Measurements from ENCODE around the gene APOB.

Gene APOB

DNA sequence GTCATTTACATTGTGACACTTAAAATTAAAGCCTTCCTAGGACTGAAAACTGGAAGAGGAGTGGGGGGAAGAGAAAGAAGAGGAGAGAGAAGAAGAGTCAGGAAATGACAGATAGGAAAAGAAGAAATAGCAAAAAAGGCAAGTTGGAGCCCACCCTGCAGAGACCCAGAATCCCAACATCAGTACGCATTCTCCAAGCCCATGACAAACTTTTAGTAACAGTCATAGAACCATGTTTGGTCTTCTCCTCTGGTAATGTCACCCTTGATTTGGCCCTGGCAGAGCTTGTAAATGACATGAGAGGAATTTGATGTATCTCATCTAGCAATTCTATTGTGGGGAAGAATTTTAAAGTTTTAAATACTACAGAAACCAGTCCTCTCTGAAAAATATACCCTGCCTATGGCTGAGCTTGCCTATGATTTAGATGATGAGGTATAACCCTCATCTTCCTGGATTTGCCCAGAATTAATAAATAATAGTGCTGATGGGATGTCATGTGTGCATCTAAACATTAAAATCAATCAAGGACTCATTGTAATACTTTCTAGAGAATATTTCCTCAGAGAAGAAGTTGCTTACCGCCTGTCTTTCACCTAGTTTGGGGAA is 40.2 kb downstream of the APOB start:
- no peak for DNase-seq (ENCODE audit: low read depth in 2 of 2)

DNA sequence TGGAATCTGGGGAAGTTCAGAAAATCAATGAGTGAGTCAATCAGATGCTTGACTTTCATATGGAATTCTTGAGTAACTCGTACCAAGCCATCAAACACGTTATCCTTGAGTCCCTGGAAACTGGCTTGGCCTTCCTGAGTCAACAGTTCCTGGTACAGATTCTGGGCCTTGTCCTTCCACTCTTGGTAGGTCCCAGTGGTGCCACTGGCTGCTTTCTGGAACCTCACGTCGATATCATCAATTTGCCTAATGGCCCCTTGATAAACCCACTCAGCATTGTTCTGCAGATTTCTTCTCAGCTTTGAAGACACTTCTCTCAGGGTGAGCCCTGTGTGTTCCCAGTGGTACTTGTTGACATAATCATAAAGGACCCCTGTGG is 41.1 kb downstream of the APOB start:
- DNase-seq (ENCODE audit: low read depth in 2 of 2): no peak

DNA sequence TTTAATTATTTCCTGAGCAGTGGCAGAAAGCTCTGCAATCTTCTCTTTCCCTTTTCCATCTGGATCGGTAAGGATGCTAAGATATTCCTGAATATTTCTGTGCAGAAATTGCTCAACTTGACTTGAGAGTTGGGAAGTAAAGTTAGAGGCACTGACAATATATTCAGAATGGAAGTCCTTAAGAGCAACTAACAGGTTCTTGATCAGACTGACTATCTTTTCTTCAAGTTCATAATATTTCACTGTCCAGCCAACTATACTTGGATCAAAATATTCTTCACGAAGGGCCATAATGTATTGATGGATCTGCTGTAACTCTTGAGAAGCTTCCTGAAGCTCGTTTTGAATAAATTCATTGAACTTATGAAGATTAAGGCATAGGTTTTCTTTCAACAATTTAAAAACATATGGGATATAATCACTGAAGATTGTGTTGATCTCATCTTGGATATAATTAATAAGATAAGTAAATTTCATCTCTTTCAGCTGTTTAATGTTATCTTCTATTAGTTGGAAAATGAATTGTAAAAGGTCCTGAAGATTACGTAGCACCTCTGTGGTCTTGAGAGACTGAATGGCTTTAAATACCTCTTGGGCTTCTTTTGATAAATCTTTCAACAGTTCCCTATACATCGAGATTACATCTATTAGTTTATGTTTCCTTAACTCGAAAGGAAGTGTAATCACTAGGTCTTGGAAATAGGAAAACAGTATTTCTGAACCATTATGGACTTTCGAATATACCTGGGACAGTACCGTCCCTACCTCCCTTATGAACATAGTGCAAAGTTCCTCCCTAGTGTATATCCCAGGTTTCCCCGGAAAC is 41.7 kb downstream of the APOB start:
- no peak for DNase-seq (ENCODE audit: low read depth in 2 of 2)

DNA sequence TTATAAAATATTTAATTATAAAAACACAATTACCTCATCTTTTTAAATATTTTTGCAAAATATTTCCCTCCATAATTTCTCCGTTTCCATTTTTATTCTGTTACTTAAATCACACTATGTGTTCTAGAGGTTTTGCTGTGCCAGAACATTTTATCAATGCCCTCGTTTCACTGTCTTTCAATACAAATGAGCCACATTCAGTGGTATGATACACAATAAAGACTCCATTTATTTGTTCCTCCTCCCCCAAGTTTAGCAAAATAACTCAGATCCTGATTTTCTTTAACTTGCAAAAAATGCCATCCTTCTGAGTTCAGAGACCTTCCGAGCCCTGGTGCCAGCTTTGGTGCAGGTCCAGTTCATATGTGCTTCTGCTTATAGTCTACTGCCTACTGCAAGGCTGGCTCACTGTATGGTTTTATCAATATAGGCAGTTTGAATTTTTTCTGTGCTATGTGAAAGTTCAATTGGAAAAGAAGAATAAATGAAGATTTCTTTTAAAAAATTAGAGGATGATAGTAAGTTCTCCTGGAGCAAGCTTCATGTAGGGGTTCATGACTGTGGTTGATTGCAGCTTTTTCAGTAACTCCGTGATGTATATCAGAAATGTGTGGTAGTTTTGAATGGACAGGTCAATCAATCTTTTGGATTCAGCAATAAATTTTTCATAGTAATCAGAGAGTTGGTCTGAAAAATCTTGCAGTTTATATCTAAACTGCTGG is 42.5 kb downstream of the APOB start:
- no peak for DNase-seq (ENCODE audit: low read depth in 2 of 2)

DNA sequence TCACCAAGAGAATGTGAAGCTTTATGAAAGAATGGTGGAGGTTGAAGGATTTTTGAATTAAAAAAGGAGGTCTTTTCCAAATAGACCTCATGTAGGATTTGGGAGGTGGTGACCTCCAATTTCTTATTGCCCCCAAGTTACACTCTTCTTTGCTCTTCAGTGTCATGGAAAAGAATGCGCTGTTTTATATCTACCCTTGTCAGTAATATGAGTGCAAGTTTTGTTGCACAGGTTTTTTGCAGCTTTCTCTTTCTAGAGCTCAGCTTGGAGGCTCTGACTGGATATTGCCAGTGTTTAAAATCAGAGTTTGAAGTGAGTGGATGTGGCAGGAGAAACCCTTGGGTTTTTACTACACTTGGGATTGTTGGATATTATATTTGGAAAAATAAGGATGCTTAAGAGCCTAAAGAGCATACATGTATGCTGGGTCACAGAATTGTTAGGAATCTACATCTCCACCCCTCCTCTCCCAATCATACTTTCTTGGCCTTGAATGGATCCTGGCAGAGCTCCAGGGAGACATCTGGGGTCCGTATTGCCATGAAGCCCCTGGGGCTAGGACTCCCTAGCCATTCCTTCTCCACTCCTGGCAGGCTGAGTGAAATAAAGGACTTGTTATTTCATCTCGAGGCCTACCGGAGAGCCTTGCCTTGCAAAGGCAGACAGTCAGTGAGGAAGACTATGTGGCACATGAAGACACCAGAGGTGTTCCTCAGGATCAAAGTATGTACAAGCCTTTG is 43.8 kb downstream of the APOB start:
- no peak for DNase-seq (ENCODE audit: low read depth in 2 of 2)

DNA sequence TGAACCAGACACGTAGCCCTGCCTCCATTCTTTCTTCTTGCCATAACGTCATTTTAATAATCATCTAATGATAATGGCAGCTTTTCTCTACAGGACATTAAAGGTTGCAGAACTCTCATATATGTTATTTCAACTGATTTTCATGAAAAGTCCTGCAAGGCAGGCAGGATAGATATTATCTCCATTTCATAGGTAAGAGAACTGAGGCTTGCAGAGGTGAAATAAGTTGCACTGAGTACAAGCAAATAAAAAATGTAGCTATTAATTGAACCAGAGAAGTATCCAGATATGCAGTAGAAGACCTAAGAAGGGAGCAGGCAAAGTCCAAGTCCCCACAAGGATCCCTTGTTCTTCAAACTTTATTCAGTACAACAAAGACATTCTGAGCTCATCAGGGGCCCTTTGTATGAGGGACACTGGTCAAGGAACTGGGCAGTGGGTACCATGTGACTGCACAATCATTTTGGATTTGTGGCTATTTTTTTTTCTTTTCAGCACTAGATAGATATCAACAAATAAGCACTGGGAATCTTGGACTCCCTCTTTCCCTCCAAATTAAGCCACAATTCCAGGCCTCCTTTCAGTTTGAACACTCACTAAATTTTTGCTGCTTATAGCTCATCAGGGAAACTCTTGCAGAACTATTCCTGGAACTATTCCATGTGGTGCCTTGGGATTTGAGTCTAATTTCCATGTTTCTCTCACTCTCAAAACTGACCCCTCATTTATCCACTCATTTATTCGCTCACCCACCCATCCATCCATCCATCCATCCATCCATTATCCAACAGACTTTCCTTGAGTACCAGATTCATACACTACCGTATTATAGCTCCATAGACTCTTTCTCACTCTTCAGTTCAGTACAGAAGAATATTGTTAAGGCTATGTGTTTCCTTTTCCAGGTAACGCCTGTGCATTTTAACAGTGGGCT is 44.6 kb downstream of the APOB start:
- no peak for DNase-seq (ENCODE audit: low read depth in 2 of 2)

DNA sequence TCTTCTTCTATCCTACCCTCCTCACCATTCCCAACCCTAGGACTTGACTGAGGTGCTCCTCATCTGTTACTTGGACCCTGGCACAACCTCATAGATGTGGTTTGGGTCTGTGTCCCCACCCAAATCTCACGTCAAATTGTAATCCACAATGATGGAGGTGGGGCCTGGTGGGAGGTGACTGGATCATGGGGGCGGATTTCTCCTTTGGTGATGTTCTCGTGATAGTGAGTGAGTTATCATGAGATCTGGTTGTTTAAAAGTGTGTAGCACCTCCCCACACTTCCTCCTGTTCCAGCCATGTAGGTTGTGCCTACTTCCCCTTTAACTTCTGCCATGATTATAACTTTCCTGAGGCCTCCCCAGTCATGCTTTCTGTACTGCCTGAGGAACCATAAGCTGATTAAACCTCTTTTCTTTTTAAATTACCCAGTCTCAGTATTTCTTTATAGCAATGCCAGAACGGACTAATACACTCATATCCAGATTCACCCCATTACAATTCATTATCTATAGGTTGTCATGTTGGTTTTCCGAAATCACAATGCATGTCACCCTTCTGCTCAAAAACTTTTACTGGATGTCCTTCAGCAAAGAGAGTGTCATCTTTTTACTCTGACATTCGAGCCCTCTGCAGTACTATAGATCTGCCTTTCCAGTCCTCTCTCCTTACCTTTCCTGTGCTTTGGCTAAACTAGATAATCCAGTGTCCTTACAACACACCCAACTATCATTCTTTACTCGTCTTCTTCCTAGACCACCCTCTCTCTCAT is 45.7 kb downstream of the APOB start:
- no peak for DNase-seq (ENCODE audit: low read depth in 2 of 2)

DNA sequence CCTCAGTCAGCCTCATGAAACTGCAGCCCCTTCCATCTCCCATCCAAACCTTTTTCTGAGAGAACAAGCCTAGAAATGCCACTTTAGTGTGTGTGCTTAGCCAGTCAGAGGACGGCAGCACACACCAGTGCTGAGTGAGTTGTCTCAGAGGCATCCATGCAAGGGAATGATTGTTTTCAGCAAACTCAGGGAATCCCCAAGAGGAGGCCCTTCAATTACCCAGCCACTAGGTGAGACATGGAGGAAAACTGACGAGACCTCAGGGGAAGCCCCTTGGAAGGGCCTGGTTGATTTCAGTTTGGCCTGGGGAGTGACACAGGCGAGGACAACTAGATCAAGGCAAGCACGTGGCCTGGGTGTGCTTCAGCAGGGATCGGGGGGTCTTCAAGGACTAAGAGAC is 49.7 kb downstream of the APOB start:
- DNase-seq (ENCODE audit: low read depth in 2 of 2): no peak

DNA sequence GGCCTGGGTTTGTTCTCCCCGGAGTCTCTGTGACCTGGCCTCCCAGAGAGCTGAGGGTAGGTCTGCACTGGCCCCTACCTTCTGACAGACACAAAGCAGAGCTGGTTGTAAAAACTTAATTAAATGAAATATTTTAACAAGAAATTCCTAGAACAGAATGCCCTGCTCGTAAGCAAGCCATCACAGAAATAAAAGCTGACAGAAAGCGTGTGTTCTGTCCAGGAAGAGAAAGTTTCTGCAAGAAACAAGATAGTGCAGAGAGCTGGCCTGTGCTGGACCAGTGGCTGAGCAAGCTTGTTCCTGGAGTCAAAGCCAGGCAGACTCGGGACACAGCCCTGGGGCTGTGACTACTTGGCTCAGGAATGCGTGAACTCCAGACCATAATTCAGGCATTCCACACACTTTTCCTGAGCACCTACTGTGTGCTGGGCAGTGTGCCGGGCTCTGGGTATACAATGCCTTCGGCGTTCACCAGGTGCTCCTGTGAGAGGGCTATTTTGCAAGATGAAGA is 51.6 kb downstream of the APOB start:
- DNase-seq (ENCODE audit: low read depth in 2 of 2): no peak

DNA sequence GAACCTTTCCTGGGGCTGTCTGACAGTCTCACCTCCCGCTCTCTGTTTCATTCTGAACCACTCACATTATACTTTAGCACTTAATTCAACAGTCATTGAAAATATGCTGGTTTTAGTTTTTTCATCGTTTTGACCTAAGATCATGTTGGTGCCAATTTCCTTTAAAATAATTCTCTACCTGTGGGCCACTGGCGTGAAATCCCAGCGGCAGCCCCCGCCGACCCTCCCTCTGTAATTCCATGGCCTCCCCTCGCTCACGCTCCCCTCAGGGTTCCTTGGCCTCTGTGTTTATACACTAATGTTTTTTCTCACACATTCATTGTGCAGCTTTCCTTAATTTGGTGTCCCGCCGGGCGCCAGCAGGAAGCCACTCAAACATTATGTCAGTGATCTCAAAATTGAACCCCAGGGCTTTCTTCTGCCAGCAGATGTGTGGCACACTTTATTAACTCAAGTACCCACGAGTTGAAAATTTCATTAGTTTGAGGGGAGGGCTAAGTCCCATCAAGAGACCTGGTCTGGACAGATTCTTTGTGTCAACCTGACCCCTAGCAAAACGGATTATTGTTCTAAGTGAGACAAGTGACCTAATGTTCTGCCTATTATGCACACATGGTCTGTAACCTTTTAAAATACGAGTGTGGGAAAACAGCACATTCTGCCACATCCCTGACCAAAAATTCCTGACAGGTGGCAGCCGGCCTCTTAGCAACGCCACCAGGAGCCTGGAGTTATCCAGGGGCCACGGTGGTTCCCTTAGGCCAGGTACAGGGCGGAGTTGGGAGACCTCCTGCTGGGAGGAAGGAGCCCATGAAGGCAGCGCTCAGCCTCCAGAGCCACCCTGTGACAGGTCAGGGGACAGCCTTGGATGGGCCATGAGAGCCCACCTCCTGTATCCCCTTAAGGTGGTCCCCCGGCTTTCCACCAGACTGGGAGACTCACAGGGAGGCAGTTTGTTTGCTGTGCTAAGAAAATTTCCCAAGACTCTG is 53.1 kb downstream of the APOB start:
- DNase-seq (ENCODE audit: low read depth in 2 of 2): no peak

DNA sequence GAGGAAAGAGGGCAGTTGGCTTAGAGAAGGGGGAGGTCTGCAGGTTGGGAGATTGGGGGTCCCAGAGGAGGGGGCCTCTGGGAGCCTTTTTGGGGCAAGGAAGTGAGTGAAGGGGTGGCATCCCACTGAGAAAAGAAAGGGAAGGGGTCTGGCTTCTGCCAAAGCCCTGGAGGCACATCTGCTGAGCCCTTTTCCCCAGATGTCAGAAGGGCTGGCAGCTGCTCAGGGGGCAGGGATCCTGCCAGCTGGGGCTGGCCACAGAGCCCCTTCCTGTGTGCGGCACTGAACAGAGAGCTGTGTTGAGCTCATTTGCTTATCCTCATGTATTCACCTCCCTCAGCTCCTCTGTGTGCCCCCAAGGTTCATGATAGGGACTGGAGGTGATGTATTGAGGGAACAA is 54.5 kb downstream of the APOB start:
- no peak for DNase-seq (ENCODE audit: low read depth in 2 of 2)

DNA sequence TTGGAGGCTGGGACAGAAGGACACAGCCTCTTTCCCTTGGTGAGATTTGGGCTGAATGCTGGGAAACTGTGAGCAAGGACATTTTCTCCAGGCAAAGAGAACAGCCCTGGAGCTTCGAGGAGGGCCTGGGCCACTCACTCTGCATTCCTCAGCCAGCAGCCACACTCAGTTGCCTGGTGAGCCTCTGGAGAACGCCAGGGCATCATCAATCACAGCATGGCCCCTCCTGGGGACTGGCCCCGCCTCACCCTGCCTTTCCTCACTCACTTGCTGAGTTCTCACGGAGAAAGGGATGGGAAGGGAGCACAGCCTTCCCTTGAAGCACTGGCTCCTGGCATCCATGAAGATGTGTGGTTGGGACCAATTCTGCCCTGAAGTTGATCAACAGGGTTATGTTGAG is 55.0 kb downstream of the APOB start:
- no peak for DNase-seq (ENCODE audit: low read depth in 2 of 2)

DNA sequence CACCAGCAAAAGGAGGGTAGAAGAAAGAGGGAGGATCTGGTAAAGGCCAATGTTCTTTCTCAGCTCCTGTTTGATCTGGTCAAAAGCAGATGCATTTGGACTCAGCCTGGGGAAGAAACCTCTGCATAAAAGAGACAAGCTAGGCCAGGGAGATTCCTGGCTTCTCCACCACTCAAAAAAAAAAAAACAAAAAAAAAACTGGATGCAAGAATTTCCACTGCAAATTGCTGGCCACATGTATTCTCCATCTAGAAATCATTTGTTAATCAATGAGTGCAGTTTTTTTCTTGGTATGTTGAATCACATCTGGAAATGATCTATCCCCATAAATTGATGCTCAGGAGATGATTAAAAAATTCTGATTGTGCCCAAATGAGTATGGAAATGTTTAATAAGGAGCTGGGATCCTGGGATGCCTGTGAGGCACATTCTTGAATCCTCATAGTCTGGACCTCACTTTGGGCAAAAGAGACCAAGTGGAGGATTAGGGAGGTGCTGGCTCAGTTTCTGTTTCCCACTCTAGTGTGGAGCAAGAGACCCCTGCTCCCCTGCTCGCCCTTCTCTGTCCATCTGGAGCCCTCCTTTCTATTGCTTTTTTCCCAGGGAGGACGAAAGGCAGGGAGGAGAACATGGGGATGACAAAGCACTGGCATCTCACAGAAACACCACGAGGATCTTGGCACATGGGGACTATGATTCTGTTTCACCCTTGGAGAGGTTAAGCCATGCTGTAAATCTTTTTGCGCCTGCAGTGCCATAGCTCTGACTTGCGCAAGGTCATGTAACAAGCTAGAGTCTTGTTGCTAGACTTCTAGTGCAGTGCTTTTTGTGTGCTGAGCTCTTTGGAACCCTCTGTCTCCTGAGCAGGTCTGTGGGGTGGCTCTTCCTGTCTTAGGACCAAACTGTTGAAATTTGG is 57.6 kb downstream of the APOB start:
- no peak for DNase-seq (ENCODE audit: low read depth in 2 of 2)

DNA sequence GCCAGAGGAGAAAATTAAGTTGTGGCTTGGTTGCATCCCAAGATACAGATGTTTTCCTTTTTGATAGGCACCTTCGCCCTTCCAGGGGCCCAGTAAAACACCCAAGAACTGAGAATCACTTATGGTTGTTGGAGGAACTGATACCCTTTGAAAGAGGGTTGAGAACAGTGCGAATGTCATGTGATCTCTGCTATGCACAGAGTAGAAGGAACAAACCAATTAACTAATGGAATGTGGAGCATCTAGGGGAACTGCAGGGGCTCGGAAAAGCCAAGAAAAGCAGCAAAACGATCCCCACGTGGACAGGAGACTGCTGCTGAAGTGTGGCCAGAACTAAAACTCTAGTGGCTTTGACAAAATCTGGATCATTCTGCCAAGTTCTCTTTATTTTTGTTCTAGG is 58.8 kb downstream of the APOB start:
- no peak for DNase-seq (ENCODE audit: low read depth in 2 of 2)

DNA sequence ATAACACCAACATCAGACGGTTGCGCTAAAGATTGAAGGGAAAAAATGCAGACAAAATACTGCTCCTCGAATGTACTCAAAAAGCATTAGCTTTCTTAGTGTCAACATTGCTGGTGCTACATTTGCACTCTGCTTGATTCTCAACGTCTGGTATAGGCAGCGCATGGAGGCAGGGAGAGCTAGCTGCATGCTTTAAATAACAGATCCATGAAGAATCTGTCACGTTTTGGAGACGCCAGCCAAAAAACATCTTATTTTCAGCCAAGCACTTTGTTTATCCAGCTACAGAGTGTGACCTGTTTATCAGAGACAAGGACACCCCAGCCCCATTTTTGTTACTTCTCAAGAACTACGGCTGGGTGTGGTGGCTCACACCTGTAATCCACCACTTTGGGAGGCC is 59.5 kb downstream of the APOB start:
- no peak for DNase-seq (ENCODE audit: low read depth in 2 of 2)

DNA sequence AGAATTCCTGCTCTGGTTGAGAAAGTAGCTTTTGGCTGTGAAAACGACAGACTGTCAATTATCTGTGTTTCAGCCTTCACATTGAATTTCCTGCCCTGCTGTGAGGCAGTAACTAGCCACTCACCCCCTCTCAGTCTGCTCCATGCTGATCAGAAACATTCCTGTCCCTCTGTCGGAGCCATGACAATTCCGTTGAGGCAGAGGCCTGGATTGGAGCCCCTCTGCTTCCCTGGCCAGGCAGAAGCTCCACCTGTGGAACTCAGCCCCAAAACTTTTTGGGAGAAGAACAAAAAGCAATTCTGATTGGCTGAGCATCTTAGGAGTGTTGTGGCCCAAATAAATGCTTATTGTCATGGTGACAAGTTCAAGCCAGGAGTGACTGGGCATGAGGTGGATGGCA is 60.0 kb downstream of the APOB start:
- DNase-seq (ENCODE audit: low read depth in 2 of 2): no peak

DNA sequence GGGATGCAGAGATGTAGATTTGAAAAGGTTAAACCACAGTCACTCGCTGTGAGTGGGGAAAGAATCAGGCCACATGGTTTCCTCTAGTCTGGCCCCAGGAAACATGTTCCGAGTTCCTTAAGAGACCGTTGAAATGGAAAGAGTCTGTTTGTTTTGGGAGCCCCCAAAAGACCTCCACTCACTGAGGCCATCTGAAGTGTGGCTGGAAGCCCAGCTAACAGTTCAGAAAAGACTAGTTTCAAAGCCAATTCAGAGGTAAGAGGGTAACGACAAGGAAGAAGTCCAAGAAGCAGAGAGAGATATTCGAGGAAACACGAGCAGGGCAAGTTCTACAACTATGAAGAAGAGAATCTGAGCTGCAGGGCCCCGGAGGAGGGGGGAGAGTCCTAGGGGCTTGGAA is 61.0 kb downstream of the APOB start:
- no peak for DNase-seq (ENCODE audit: low read depth in 2 of 2)

Data from activated CD4-positive, alpha-beta T cell treated with anti-CD3 and anti-CD28 coated beads for 24 hours (primary cell).